Stimulated activated CD4-positive, alpha-beta T cell treated with anti-CD3 and anti-CD28 coated beads, Interleukin-2, amount 100 ng/mL, for 24 hours (primary cell): ENCODE results near the gene CNTNAP2.

Experiments
- DNase-seq, 2 donors: peaks; one replicate each; pipeline ENCODE4 v3.0.0-alpha.2; 2020

CNTNAP2 gene

DNA sequence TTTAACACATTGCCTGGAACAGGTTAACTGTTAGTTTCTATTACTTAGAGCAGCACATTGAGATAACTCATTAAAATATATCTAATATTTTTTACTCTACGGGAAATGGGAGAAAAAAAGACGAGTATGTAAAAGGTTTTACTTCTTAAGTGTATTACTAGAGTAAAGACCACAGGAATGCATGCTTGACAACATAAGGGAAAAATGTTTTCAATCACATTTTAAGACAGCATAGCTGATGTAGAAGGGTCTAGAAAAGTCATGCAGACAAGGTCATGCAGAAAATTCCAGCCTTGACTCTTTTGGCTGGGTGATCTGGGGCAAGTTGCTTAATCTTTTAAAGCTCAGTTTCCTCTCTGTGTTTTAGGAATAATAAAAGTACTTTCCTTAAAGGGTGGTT lies 806.2 kb downstream of the CNTNAP2 start:
- DNase-seq = no peak

DNA sequence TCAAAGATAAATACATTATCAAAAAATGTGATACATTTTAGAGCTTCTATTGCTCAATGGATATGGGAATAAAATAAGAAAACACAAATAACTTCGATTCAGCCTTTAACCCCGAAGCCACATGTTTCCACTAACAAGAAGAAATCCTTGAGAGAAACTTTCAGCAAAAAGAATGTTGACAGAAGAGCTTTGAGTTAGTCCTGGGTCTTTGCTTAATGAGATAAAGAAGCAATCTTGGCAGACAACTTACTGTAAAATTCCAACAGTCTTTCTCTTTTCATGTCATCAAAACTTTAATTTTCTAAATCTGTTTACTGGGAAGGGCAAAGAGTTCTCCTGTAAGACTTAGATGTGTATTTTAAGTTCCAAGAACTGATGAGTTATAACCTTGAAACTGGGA lies 810.2 kb downstream of the CNTNAP2 start:
- DNase-seq = no peak

DNA sequence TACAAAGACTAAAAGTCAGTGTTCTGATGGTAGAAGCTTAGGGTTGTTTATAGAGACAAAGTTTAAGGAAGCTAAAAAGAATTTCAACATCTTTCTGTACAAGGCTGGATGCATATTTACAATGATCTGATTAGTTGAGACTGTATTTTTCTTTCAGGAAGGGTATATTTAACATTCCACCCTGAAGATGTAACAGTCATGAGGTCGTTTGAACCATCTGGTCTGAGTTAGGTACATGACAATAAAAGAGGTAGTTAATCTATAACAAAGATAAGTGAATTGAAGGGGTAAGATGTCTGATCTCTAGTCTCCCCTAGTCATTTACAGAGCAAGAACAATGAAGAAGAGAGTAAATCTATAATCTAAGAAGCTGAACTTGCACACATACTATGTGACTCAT lies 821.2 kb downstream of the CNTNAP2 start:
- no peak for DNase-seq

DNA sequence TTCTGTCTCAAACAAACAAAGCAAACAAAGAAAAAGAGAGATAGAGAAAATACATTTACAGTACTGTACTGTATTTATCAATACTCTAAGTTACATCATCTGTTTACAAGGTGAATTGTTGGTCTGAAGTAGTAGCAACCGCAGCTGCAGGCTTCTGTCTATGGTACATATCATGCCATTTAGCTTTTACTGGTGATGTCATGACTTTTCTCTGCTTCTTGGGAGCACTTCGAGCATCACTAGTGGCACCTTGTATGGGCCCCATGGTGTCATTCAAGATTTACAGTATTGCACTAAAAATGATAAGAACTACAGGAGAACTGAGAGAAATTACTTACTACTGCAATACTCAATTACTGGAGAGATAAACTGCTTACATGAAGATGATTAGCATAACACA lies 826.9 kb downstream of the CNTNAP2 start:
- no peak for DNase-seq

DNA sequence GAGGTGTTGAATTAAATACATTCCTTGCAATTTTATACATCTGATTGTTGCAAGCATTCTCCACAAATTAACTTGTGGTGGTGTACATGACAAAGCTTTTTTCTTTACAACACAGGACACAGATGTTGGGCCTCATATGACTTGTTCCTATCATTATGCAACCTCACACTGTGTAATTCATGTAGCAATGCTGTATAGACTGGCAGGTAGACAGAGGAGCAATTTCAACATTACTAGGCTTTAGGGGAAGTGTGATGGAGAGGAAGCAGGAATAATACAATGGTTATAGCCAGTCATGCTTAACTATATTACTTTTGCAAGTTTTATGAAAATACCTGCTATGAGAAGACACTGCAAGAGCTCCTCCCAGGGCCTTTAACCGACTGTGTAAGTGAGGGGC lies 832.1 kb downstream of the CNTNAP2 start:
- no peak for DNase-seq

DNA sequence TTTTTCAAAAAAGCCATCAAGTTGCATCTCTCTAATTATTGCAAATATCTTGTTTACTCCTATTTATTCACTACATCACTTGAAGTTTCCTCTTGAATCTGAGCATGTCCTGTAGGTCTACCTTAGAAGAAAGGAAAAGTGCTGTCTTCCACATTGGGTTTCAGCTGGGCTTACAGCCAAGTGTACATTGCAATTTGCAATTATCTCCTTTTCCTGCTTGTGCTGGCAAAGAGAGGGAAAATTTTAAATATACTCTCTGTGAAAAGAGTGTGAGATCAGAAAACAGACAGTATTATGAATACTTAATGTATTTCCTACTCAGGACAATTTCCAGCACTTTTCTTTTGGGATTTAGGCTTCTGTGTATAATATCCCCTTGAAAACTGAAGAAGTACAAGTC lies 839.7 kb downstream of the CNTNAP2 start:
- no peak for DNase-seq

DNA sequence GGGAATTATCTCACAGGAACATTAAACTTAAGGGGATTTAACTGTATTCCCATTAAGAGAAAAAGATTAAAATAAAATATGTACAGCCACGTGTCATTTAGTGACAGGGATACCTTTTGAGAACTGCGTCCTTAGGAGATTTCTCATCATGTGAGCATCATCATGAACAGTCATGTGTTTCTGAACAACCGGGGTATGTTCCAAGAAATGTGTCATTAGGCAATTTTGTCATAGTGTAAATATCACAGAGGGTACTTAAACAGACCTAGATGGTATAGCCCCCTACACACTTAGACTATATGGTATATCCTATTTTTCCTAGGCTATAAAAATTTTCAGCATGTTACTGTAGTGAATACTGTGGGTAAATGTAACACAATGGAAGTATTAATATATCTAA lies 840.3 kb downstream of the CNTNAP2 start:
- no peak for DNase-seq

DNA sequence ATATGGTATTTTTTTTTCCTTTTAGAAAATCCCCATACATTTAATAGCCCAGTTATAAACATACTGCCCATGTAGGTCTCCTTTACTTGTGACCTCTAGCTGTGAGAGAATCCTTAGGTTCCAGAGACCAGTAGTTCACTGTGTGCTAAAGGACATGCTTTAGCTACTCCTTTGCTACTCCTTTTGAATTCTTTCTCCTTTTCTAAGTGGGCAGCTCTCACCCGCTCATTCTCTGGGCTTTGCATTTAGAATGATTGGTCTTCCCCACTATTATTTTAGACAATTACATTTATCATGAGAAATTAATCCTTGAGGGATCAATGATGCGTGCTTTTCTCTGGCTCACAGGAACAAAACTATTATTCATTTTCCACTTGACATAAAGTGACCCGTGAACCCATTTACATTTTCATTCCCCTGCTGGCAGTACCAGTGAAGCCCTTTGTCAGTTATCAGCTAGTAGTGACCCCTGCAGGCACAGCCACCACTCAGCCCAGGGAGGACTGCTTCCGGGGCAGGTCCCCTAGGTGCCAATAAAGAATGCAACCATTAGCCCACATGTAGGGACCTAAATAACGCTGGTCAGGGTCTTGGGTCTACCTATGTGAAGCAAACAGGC lies 844.3 kb downstream of the CNTNAP2 start:
- no peak for DNase-seq

DNA sequence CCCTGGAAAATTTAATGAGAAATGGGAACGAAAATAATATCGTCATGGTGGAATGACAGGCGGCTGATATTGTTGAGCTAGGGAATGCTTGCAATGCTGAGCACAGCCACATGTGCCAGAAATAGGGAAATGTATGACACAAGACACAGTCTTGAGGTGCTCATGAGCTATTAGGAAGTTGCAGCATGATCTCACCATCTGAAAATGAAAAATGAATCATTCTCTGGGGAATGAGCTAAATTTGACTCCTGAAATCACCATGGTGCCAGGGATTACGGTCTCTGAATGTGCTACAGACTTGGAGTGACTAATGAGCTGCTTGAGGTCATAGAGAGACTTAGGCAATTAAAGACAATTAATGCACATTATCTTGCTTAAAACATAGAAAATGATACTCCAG lies 845.0 kb downstream of the CNTNAP2 start:
- no peak for DNase-seq

DNA sequence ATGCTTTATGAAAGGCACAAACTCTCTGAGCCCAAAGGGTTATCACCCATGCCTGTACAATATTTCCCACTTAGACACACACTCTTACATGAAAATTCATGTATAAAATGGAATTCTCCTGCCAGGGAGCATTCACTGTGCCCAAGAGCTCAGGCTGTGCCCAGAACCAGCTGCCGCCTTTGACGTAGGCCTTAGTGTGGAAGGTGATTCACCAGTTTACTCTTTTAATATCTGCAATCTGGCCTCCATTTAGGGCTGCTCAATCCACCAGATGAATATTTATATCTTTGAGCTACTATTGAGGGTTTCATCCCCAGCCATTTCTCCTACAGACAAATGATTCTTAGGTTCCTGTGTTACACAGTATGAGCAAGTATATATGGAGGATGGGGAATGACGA lies 849.7 kb downstream of the CNTNAP2 start:
- no peak for DNase-seq

DNA sequence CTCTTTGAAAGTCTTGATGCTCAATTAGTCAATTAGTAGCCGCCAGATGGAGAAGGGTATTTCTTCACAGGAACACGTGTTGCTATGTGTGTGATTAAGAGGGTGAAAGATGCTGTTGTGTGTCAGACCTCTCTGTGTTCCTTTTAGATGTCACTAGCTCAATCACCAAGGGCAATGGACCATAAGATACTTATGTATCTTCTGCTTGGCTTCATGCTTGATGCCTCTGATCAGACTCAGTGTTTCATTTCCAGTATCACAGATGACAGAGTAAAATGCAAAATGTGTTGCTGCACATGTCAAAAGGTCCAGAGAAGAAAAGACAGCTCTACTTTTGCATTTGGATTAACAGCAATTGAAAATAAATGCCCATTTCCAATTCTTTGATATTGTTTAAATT lies 865.9 kb downstream of the CNTNAP2 start:
- DNase-seq = no peak

DNA sequence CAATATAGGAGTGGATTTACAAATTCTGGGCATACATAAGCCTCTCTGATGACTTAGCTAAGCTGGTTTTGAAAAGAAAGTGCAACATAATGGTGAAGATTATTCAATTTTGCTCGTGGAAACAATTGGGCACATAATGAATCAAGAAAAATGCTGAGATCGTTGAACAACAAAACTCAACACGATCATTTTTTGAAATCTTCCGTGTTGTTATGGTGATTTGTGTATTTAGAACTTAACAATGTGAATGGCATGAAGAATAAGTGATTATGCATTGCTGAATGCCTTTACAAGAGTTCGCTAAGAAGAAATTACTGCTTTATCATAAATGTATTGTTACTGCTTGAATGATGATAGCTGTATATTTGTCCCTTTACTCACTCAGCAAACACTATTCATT lies 875.0 kb downstream of the CNTNAP2 start:
- no peak for DNase-seq

DNA sequence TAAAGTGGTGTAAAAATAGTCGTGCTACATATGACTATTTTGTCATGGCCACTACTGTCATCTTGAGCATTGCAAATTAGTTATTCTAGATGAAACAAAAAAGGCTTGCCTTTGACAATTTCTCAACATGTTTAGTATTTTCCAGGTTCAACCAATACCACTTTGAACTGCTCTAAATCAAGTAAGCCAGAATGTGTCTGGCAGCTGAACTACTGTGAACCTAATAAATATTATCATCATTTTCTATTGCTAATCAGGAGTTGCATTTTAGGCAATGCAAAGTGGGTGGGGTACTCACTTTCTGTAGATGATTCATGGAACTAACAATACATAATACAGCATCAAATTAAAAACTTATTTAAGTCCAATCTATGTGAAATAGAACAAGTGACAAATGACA lies 877.2 kb downstream of the CNTNAP2 start:
- no peak for DNase-seq

DNA sequence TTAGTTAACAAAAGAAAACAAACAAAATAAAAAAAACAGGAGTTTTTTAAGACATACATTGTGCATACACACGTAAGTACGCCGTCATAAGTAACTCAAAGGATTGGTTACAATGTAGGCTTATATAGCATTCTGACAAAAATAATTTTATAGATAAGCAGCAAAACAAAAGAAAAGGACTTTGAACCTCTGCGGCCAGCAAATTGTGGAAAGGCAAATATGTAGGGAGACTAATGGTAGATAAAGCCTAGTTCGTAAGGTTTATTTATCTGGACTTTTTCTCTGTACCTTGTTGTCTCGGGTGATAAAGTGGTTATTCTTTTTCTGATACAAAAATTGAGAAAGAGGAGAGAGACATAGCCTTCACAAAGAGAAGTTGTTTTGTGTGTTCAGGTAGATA lies 891.9 kb downstream of the CNTNAP2 start:
- no peak for DNase-seq

DNA sequence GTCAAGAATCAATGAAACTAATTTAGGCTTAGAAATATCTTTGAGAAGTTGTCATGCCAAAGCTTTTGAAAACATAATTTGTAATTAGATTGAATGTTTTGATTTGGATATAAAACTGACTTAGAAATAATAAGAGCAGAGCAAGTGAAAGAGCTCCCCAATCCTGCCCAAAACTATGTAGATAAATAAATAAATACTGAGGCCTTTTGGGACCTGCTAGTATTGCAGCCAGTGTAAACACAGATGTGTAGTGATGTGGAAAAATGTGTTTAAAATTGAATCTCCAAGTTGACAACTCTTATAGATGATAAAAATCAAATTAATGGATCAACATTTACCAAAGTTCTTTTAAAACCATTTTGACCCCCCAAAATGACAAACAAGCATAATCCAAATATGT lies 896.1 kb downstream of the CNTNAP2 start:
- DNase-seq = no peak

DNA sequence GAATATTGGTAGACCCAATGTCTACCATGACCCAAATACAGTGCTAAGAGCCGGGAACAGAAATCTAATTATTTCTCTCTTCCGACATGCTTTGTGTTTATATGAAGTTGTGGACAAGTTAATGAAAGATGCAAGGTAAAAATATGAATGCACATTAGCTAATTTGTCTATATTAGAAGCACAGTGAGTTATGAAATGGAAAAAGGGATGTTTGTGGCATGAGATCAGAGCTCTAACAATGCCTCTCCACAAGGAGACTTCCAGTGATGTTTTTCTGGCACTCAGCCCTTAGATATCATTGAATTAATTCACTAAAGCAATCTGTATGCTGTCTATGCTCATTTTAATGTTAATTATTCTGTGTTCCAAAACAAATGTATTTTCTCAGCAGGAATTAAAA lies 897.2 kb downstream of the CNTNAP2 start:
- DNase-seq = no peak

DNA sequence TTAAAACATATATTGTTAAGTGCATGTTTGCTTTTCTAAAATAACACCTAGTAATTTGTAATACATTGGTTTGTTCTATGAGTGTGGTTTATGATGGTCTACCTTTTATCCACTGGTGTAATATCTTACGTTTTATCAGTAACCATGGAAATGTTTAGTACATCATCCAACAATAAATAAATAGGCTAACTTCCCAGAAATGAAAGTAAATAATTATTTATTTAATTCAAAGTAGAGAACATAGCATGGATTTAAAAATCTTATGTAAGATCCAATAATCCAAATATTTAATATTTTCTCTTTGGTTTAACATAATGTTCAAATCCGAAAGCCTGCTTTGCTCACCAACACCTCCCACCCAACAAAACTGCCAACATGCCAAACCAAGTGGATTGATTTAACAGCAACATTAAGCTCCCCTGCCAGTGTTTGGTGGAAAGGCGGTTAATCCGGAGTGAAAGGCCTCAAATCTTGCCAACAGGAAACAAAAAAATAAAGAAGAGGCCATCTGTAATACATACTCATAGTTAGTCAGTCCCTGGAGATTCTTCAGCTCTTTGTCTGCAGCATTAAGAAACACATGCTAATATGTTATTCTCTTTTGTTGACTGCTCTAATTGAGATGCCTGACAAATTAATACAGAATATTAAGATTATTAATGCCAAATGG lies 897.8 kb downstream of the CNTNAP2 start:
- no peak for DNase-seq

DNA sequence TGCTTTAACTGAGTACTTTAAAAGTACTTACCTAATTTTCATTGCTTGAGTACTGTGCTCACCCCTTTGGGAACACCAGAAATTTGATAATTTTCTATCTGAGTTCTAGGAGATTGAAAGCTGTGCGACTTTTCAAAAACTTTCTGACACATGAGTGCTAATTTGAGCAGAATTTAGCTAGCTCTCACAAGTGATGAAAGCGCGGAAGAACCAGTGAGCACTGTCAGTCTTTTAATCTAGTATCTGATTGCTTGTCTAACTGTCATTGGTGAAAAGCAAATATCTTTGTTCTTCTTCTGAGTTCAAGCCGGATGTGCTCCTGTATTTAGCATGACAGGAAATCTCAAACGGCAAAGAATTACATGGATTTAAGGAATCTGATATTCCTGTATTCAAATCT lies 899.4 kb downstream of the CNTNAP2 start:
- DNase-seq = no peak

DNA sequence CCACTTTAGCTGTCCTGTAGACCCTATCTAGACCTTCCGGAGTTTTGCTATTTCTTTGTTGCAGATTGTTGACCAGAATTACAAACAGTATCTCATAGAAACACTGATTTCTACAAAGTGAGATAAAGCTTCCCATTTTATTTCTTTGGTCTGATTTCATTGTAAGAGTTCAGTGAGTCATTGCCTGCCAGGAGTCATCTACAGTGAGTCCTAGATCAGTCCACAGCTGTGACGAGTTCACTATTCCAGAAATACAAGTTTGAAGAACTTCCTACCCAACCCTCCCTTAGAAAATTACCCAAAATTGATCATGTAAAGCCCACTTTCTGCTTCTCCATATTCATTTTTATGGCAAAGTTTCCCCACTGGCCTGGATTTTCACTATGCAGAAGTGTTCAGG lies 905.5 kb downstream of the CNTNAP2 start:
- DNase-seq = no peak

DNA sequence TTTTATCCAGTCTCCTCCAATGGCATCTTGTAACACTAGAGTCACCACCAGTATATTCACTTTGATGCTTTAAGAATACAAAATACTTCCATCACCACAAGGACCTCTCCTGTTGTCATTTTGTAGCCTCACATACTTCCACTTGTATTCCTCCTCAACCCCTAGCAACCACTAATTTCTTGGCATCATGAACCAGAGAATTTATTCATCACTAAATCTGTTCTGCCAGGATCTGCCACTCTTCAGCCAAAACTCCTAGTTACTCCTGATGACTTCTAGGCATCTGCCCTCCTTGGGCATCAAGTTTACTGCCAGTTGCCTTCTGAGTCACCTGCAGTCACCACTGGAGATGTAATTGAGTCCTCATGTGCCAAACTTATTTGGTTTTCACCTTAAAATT lies 906.8 kb downstream of the CNTNAP2 start:
- DNase-seq = no peak

DNA sequence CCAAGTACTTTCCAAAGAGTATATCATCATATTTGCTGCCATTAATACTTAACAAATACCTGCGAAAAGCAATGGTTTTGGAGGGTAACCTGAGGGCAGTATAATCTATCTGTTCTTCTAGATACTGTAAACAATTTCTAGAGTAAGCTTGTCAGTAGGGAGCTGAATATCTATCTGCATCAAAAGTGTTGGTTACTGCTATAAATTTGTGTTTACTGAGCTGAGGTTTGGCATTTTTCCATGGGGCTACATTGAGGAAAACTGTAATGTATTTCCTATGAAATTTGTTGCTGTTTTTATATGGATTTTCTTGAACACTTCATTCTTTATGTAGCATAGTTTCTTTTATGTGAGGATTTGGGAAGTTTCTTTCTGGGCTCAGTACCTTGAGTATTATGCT lies 913.4 kb downstream of the CNTNAP2 start:
- no peak for DNase-seq

DNA sequence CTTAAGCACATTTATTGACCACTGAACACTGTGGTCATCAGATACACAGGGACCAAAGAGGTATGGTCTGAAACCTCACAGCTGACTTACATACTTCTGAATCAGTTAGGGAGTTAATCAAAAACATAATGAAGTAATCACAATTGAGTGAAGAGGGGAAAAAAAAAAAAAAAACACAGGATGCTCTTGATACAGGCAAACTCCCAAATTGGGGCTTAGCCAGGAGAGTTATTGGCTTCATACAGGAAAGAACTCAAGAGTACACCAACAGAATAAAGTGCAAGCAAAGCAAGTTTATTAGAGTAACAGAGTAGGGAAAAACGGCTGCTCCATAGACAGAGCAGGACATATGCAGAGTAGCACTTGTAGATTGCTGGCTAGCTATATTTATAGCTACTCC lies 917.0 kb downstream of the CNTNAP2 start:
- DNase-seq = no peak

DNA sequence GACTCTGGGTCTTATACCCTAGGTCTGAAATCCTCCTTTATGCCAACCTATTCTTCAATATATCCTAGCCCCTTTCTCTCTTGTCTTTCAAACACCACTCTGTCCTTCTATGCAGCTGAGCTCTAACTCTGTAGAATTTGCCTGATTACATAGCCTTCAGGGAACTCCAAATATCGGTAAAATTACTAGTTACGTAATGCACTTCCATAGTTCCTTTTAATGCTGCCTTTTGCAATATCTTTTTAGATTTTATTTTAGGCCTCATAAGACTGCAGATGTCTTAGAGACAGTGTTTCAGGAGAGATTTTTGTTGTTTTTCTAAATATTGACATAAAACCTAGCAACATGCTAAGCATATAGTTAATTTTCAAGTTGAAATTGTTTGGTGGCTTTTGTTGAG lies 924.8 kb downstream of the CNTNAP2 start:
- no peak for DNase-seq

DNA sequence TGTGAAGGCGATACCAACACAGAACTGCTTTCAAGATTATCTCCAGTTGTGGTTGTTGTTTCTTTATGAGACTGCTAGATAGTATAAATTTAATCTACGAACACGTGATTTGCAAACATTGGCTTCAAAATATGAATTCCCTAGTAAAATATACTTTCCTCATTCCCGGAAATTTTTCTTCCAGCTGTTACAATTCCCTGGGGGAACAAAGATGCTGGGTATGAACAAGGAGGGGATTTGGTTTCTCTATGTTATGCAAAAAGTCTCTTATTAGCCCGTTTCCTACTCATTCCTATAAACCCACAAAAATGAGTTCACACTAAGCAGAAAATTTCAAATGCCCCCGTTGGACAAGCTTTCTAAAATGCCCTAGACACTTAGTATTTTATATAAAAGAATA lies 928.3 kb downstream of the CNTNAP2 start:
- no peak for DNase-seq

DNA sequence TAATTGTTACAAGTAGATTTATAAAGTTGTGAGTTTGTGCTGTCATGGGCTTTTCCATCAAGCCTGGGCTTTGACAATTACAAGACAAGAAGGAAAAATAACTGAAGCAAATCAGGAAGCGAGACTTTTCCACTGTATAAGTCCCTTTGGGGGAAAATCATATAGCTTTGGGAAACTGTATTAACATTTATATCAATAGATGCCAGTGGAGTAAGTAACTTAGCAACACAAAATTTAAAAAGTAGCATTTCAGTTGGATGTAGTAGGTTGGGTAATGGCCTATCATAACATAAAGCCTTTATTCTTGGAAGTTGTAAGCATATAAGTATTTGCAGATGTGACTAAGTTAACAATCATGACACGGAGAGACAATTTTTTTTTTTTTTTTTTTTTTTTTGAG lies 931.1 kb downstream of the CNTNAP2 start:
- DNase-seq = no peak
